IMR-90 (cell line): ENCODE data around the gene KANSL1L. TPM values are rescaled to one million over a fixed set of nuclear protein-coding genes. Genes with fewer than 3 reads are reported as not detected.

Source experiments
- ATAC-seq: fragments of 200-7000 bp; cut with Tn5 transposase; 2 replicates; pipeline ENCODE4 v1.9.1; 2020; ENCODE audit warnings: low read depth, mild to moderate bottlenecking, moderate library complexity
- BruUV-seq: library from RNA; stranded (reverse); fragments of 400-500 nt; replicated peaks from 2 replicates; lab custom pipeline; 2021; lab: Mats Ljungman, UMichigan
- CTCF ChIA-PET: fragments of 300-600 bp; formaldehyde crosslinking; extraction: SDS; loops from one replicate; lab custom pipeline; 2021; ENCODE audit warnings: antibody characterized with exemption; lab: Yijun Ruan, JAX
- POLR2A ChIA-PET: fragments of 300-600 bp; sonication (Branson Sonifier 250); formaldehyde crosslinking; loops from one replicate; lab custom pipeline; 2022; ENCODE audit warnings: antibody characterized with exemption; ENCODE audit not compliant: unreplicated experiment; lab: Charles Lee
- DNase-seq: peaks from one replicate; pipeline ENCODE4 v3.0.0; 2013
- H2AFZ ChIP-seq: replicated peaks from 2 replicates; pipeline ENCODE3; 2013; ENCODE audit warnings: low read length, mild to moderate bottlenecking; ENCODE audit not compliant: poor library complexity
- H2AK5ac ChIP-seq: 2 replicates; pipeline ENCODE4 v1.6.1; 2013; ENCODE audit warnings: low read depth, low read length, inconsistent platforms
- H2AK9ac ChIP-seq: replicated peaks from 2 replicates; pipeline ENCODE3; 2013; ENCODE audit warnings: mild to moderate bottlenecking, low read depth, low read length, moderate library complexity; ENCODE audit not compliant: poor library complexity
- H2BK120ac ChIP-seq: 2 replicates; pipeline ENCODE4 v1.6.1; 2013; ENCODE audit warnings: low read depth, low read length, inconsistent platforms
- H2BK15ac ChIP-seq: 3 replicates; pipeline ENCODE4 v1.6.1; 2013; ENCODE audit warnings: low read depth, low read length, inconsistent platforms
- H2BK20ac ChIP-seq: 2 replicates; pipeline ENCODE4 v1.6.1; 2013; ENCODE audit warnings: low read depth, mild to moderate bottlenecking, inconsistent platforms, low read length, moderate library complexity
- H2BK5ac ChIP-seq: 2 replicates; pipeline ENCODE4 v1.6.1; 2013; ENCODE audit warnings: mild to moderate bottlenecking, low read depth, low read length, inconsistent platforms; ENCODE audit not compliant: poor library complexity, severe bottlenecking
- H3K14ac ChIP-seq: replicated peaks from 2 replicates; pipeline ENCODE4 v1.6.1; 2013; ENCODE audit warnings: low read depth, low read length, inconsistent platforms
- H3K18ac ChIP-seq: 2 replicates; pipeline ENCODE4 v1.6.1; 2013; ENCODE audit warnings: low read depth, low read length, control low read depth
- H3K23ac ChIP-seq: 2 replicates; pipeline ENCODE4 v1.6.1; 2013; ENCODE audit warnings: low read depth, low read length, inconsistent platforms
- H3K27ac ChIP-seq: 2 replicates; pipeline ENCODE4 v1.5.1; 2013; ENCODE audit warnings: mild to moderate bottlenecking, control low read depth, low read length; ENCODE audit not compliant: insufficient read depth
- H3K27me3 ChIP-seq: 2 replicates; pipeline ENCODE4 v1.6.1; 2013; ENCODE audit warnings: low read length; ENCODE audit not compliant: control insufficient read depth, insufficient read depth
- H3K36me3 ChIP-seq: 2 replicates; pipeline ENCODE4 v1.6.1; 2013; ENCODE audit warnings: low read length, mixed read lengths; ENCODE audit not compliant: control insufficient read depth, insufficient read depth
- H3K4ac ChIP-seq: 2 replicates; pipeline ENCODE4 v1.6.1; 2013; ENCODE audit warnings: low read depth, low read length, inconsistent platforms
- H3K4me1 ChIP-seq: 2 replicates; pipeline ENCODE4 v1.6.1; 2013; ENCODE audit warnings: low read length, mixed read lengths; ENCODE audit not compliant: control insufficient read depth, insufficient read depth
- H3K4me2 ChIP-seq: 2 replicates; pipeline ENCODE4 v1.6.1; 2013; ENCODE audit warnings: low read depth, mild to moderate bottlenecking, control low read depth, low read length, moderate library complexity
- H3K4me3 ChIP-seq: 2 replicates; pipeline ENCODE4 v1.5.1; 2013; ENCODE audit warnings: low read depth, mild to moderate bottlenecking, control low read depth, low read length, moderate library complexity; ENCODE audit not compliant: insufficient read depth
- H3K56ac ChIP-seq: 2 replicates; pipeline ENCODE4 v1.6.1; 2013; ENCODE audit warnings: low read length, inconsistent platforms; ENCODE audit not compliant: insufficient read depth; ENCODE audit errors: extremely low read depth
- H3K79me1 ChIP-seq, 2 experiments: 2 replicates each; pipeline ENCODE4 v1.6.1; 2013; ENCODE audit warnings: low read length in 2 of 2, inconsistent platforms in 1 of 2, low read depth in 1 of 2
- H3K9ac ChIP-seq: 2 replicates; pipeline ENCODE4 v1.6.1; 2013; ENCODE audit warnings: low read depth, low read length, control low read depth
- H3K9me1 ChIP-seq: 2 replicates; pipeline ENCODE4 v1.6.1; 2013; ENCODE audit warnings: low read length, inconsistent platforms; ENCODE audit not compliant: insufficient read depth
- H3K9me3 ChIP-seq: 2 replicates; pipeline ENCODE4 v1.6.1; 2013; ENCODE audit warnings: low read length; ENCODE audit not compliant: control insufficient read depth, insufficient read depth
- H4K20me1 ChIP-seq: 2 replicates; pipeline ENCODE4 v1.6.1; 2013; ENCODE audit warnings: low read length, inconsistent platforms; ENCODE audit not compliant: insufficient read depth
- H4K5ac ChIP-seq: 2 replicates; pipeline ENCODE4 v1.6.1; 2013; ENCODE audit warnings: mild to moderate bottlenecking, low read depth, low read length, control low read depth
- H4K8ac ChIP-seq, 2 experiments: 2 replicates each; pipeline ENCODE4 v1.6.1; 2013; ENCODE audit warnings: low read depth in 2 of 2, low read length in 2 of 2, control low read depth in 1 of 2, inconsistent platforms in 1 of 2
- H4K91ac ChIP-seq: 2 replicates; pipeline ENCODE4 v1.6.1; 2013; ENCODE audit warnings: low read depth, low read length, inconsistent platforms; ENCODE audit not compliant: insufficient read depth
- MAFK ChIP-seq: IDR thresholded peaks from 2 replicates; pipeline ENCODE4 v1.6.1; 2012; ENCODE audit warnings: low read depth, low read length, improper control_type of control experiment
- POLR2A ChIP-seq: IDR thresholded peaks from 2 replicates; pipeline ENCODE4 v1.6.1; 2012; ENCODE audit warnings: mild to moderate bottlenecking, low read depth, low read length
- WGBS, 2 experiments: methylation state at CpG; one replicate each; pipeline versions ENCODE4 v1.1.5 to v1.1.7; 2013; ENCODE audit warnings: missing lambda C conversion rate in 2 of 2; ENCODE audit not compliant: insufficient read length in 1 of 2; ENCODE audit errors: extremely low coverage in 2 of 2; 5-methylcytosine and 5-hydroxymethylcytosine counted together
- dilution Hi-C: fragments of 300-500 bp; cut with HindIII; formaldehyde crosslinking; loops from one replicate; pipeline ENCODE4 v1.14.3; 2018; ENCODE audit warnings: low sequenced_read_pairs; ENCODE audit not compliant: unreplicated experiment
- in situ Hi-C: fragments of 300-500 bp; cut with MboI; formaldehyde crosslinking; loops from 3 replicates; pipeline ENCODE4 v1.14.3; 2019; ENCODE audit warnings: low sequenced_read_pairs, inconsistent platforms, mixed read lengths
- intact Hi-C: fragments of 100-400 bp; cut with micrococcal nuclease; formaldehyde crosslinking; loops from 2 replicates; pipeline ENCODE4 v1.10.0; 2022
- polyA plus RNA-seq, 3 experiments: library from polyadenylated mRNA; depleted of rRNA; stranded (reverse); fragments of >200 nt; gene quantifications; 2 replicates each; pipeline ENCODE4 v1.2.3, GENCODE V29; 2012; ENCODE audit warnings: low replicate concordance in 1 of 3
- total RNA-seq: library from RNA; depleted of rRNA; stranded (reverse); fragments of >200 nt; gene quantifications from 2 replicates; pipeline ENCODE4 v1.2.3, GENCODE V29; 2012
- TF ChIP-seq, protein P1 (sequence below): fragments of 150-350 bp; IDR thresholded peaks from 2 replicates; pipeline ENCODE4 v1.6.1; 2016; ENCODE audit warnings: low read depth, mild to moderate bottlenecking, low read length, moderate library complexity, borderline replicate concordance

The KANSL1L gene
- total and polyA plus RNA-seq, 2 of the 4 experiments (the other 2 are of a cell fraction): 3.1 to 7.2 TPM

DNA sequence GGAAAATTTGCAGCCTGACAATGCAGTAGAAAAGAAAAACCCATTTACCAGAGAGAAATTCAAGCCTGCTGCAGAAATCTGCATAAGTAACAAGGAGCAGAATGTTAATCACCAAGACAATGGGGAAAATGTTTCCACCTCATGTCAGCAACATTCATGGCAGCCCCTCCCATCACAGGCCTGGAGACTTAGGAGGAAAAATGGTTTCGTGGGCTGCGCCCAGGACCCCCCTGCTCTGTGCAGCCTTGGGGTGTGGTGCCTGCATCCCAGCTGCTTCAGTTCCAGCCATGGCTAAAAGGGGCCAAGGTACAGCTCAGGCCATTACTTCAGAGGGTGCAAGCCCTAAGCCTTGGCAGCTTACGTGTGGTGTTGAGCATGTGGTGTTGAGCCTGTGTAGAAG, 115.4 kb downstream of the KANSL1L start:
- H3K4me3 ChIP-seq: no peak overlapping the region
- ChIA-PET CTCF (no interaction called here), POLR2A (no interaction called here)
- H2BK120ac ChIP-seq: no peak overlapping the region
- H3K4me1 ChIP-seq: no peaks in the 10 kb centered on the region
- no peak for DNase-seq
- H3K4me2 ChIP-seq: no peak overlapping the region
- H2BK5ac ChIP-seq: no peak overlapping the region
- no peak overlapping the region for H4K8ac ChIP-seq
- TF ChIP-seq MAFK (no peak), POLR2A (no peak)
- TF ChIP-seq, protein P1, sequence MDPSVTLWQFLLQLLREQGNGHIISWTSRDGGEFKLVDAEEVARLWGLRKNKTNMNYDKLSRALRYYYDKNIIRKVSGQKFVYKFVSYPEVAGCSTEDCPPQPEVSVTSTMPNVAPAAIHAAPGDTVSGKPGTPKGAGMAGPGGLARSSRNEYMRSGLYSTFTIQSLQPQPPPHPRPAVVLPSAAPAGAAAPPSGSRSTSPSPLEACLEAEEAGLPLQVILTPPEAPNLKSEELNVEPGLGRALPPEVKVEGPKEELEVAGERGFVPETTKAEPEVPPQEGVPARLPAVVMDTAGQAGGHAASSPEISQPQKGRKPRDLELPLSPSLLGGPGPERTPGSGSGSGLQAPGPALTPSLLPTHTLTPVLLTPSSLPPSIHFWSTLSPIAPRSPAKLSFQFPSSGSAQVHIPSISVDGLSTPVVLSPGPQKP: no peak
- no peak overlapping the region for H2AFZ ChIP-seq
- H3K4ac ChIP-seq: no peak overlapping the region
- ATAC-seq: no peak
- no peak overlapping the region for H4K91ac ChIP-seq
- WGBS, 2 experiments: no CpG with 5 or more reads among the region's 3 CpGs
- H3K27me3 ChIP-seq: no peaks in the 10 kb centered on the region
- H3K9me1 ChIP-seq: no peaks in the 10 kb centered on the region
- no peaks in the 10 kb centered on the region for H3K9me3 ChIP-seq
- H3K18ac ChIP-seq: no peak overlapping the region
- H3K36me3 ChIP-seq: no peaks in the 10 kb centered on the region
- H3K79me1 ChIP-seq: no peaks in the 10 kb centered on the region
- H3K9ac ChIP-seq: no peak overlapping the region
- no peak overlapping the region for H2AK5ac ChIP-seq
- no peak overlapping the region for H3K23ac ChIP-seq
- in situ Hi-C loops (no loop called here), intact Hi-C loops (no loop called here), dilution Hi-C loops (no loop called here)
- H3K56ac ChIP-seq: no peak overlapping the region
- no TSS peak for BruUV-seq
- no peak overlapping the region for H3K27ac ChIP-seq
- no peak overlapping the region for H2BK15ac ChIP-seq
- H2AK9ac ChIP-seq: no peak overlapping the region
- no peak overlapping the region for H2BK20ac ChIP-seq
- H4K20me1 ChIP-seq: no peaks in the 10 kb centered on the region
- no peak overlapping the region for H4K5ac ChIP-seq
- no peak overlapping the region for H3K14ac ChIP-seq
